ENCODE results near the gene KCNJ6.

KCNJ6 gene

GRCh38 chr21:37615962-37616361, 300.3 kb downstream of the KCNJ6 start:
- no peak for TF ChIP-seq CTCF (IDR thresholded peaks at IDR 0.05; ENCODE audit: low read length)
- no peak for TF ChIP-seq EZH2 (IDR thresholded peaks at IDR 0.05; ENCODE audit: borderline replicate concordance, low read length)
- Histone ChIP-seq H3K4me2 (ENCODE audit: low read length) (no peak overlapping the region), H4K20me1 (ENCODE audit: insufficient read depth, low read length) (no peaks in the 10 kb centered on the region)

GRCh38 chr21:37614351-37614875, 301.8 kb downstream of the KCNJ6 start:
- Histone ChIP-seq H3K9ac (ENCODE audit: low read length) (no peak overlapping the region), H3K27ac (ENCODE audit: low read depth, low read length, poor library complexity, severe bottlenecking) (no peak overlapping the region), H4K20me1 (ENCODE audit: insufficient read depth, low read length) (no peaks in the 10 kb centered on the region), H3K4me1 (ENCODE audit: insufficient read depth, low read length, severe bottlenecking) (no peaks in the 10 kb centered on the region), H2AFZ (ENCODE audit: low read length) (no peak overlapping the region), H3F3A (ENCODE audit: insufficient read depth, low read length) (no peaks in the 10 kb centered on the region), H3K4me2 (ENCODE audit: low read length) (no peak overlapping the region), H3K9me2 (ENCODE audit: low read depth, low read length) (no peaks in the 10 kb centered on the region), H3K79me2 (ENCODE audit: insufficient read depth, low read length) (no peaks in the 10 kb centered on the region), H3K27me3 (ENCODE audit: insufficient read depth, low read length) (no peaks in the 10 kb centered on the region), H3K9me3 (ENCODE audit: low read length) (no peaks in the 10 kb centered on the region), H3K4me3 (ENCODE audit: low read depth, low read length, poor library complexity, severe bottlenecking) (no peak overlapping the region), H3K36me3 (ENCODE audit: insufficient read depth, low read length) (no peaks in the 10 kb centered on the region)
- TF ChIP-seq CTCF (IDR thresholded peaks at IDR 0.05; ENCODE audit: low read length) (no peak), EZH2 (IDR thresholded peaks at IDR 0.05; ENCODE audit: borderline replicate concordance, low read length) (no peak)

More at GRCh38 chr21:37615962-37616361, 300.3 kb downstream of the KCNJ6 start:
- Histone ChIP-seq H3K27ac (ENCODE audit: low read depth, low read length, poor library complexity, severe bottlenecking) (no peak overlapping the region), H3F3A (ENCODE audit: insufficient read depth, low read length) (no peaks in the 10 kb centered on the region), H3K9me2 (ENCODE audit: low read depth, low read length) (no peaks in the 10 kb centered on the region), H3K36me3 (ENCODE audit: insufficient read depth, low read length) (no peaks in the 10 kb centered on the region), H3K4me1 (ENCODE audit: insufficient read depth, low read length, severe bottlenecking) (no peaks in the 10 kb centered on the region), H2AFZ (ENCODE audit: low read length) (no peak overlapping the region), H3K27me3 (ENCODE audit: insufficient read depth, low read length) (no peaks in the 10 kb centered on the region), H3K9me3 (ENCODE audit: low read length) (no peaks in the 10 kb centered on the region), H3K79me2 (ENCODE audit: insufficient read depth, low read length) (no peaks in the 10 kb centered on the region), H3K4me3 (ENCODE audit: low read depth, low read length, poor library complexity, severe bottlenecking) (no peak overlapping the region), H3K9ac (ENCODE audit: low read length) (no peak overlapping the region)

- Histone ChIP-seq H3K27ac (ENCODE audit: low read depth, low read length, poor library complexity, severe bottlenecking) (no peak overlapping the region), H3K9ac (ENCODE audit: low read length) (no peak overlapping the region), H4K20me1 (ENCODE audit: insufficient read depth, low read length) (no peaks in the 10 kb centered on the region), H3F3A (ENCODE audit: insufficient read depth, low read length) (no peaks in the 10 kb centered on the region), H3K27me3 (ENCODE audit: insufficient read depth, low read length) (no peaks in the 10 kb centered on the region), H2AFZ (ENCODE audit: low read length) (no peak overlapping the region), H3K36me3 (ENCODE audit: insufficient read depth, low read length) (no peaks in the 10 kb centered on the region), H3K9me3 (ENCODE audit: low read length) (no peaks in the 10 kb centered on the region), H3K79me2 (ENCODE audit: insufficient read depth, low read length) (no peaks in the 10 kb centered on the region), H3K9me2 (ENCODE audit: low read depth, low read length) (no peaks in the 10 kb centered on the region), H3K4me2 (ENCODE audit: low read length) (no peak overlapping the region), H3K4me1 (ENCODE audit: insufficient read depth, low read length, severe bottlenecking) (no peaks in the 10 kb centered on the region), H3K4me3 (ENCODE audit: low read depth, low read length, poor library complexity, severe bottlenecking) (no peak overlapping the region)
- TF ChIP-seq CTCF (IDR thresholded peaks at IDR 0.05; ENCODE audit: low read length) (no peak), EZH2 (IDR thresholded peaks at IDR 0.05; ENCODE audit: borderline replicate concordance, low read length) (no peak)
Measured at GRCh38 chr21:37607081-37607480, 309.2 kb downstream of the KCNJ6 start.
